HS-5 (cell line): ENCODE results near the gene DDX6.
A peak's percentile ranks its signal among the peaks of the same experiment; 100 is the strongest.
"Not testable (repeated sequence)": the region's sequence is repeated elsewhere in the genome, so short reads cannot be mapped to it uniquely, and the experiment has no call there.

Source experiments
- DNase-seq: peaks from one replicate; pipeline ENCODE4 v3.0.0-alpha.2; 2012; ENCODE audit warnings: low read depth

Gene DDX6, protein sequence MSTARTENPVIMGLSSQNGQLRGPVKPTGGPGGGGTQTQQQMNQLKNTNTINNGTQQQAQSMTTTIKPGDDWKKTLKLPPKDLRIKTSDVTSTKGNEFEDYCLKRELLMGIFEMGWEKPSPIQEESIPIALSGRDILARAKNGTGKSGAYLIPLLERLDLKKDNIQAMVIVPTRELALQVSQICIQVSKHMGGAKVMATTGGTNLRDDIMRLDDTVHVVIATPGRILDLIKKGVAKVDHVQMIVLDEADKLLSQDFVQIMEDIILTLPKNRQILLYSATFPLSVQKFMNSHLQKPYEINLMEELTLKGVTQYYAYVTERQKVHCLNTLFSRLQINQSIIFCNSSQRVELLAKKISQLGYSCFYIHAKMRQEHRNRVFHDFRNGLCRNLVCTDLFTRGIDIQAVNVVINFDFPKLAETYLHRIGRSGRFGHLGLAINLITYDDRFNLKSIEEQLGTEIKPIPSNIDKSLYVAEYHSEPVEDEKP

DNA sequence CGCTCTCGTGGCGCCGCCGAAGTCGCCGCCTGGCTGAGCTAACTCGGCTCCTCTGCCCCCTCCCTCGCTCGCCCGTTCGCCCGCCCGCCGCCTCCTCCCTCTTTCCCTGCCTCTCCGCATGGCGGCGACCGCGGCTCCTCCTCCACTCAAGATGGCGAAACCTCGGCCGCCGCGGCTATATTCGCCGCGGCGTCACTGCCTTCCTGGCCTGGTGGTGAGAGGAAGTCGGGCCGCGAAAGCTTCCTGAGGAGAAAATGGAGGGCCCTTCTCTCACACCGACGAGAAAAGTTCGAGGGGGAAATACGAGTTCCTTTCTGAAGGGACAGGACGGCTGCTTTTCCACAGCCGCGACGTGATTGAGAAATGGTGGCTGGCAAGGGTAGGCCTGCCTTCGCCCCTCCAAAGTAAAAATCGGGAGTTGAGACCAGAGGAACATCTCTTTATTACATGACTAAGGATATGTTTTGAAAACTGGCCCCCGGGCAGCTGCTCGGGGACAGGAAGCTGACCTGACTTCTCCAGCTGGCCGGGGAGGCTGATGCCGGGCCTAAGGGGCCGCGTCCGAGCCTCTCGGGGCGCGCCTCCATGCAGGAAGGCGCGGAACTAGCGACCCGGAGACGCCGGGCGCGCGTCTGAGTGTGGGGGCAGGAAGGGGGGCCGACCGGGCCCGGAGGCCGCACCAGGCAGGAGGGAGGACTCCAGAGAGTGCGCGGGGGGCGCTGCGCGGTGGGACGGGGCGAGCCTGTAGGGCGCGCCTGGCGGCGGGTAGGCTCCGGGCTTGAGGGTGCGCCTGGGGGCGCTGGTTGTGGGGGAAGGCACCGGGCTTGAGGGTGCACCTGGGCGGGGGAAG is at the start of gene DDX6:
Gene DDX6, minus strand, starts transcription at position 54 of the 850 bp plus-strand sequence. CDS start 4,913 bp downstream, outside the sequence.
- DNase-seq = peak; percentile 34

DNA sequence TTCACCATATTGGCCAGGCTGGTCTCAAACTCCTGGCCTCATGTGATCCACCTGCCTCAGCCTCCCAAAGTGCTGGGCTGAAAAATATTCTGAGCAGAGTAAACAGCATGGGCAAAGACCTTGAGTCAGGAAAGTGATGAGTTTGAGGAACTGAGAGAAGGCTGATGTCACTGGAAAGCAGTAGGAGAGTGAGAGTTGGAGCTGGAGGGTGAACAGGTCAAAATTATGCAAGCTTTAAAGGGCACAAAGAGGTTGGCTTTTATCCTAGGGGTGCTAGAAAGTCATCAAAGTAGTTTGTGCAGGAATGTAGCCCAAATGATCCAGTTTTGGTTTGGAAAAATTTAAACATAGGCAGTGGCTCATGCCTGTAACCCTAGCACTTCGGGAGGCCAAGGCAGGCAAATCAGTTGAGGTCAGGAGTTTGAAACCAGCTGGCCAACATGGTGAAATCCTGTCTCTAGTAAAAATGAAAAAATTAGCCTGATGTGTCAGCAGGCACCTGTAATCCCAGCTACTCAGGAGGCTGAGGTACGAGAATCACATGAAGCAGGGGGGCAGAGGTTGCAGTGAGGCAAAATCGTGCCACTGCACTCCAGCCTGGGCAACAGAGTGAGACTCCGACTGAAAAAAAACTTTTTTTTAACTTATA is 48.1 kb upstream of the DDX6 start:
- DNase-seq = no peak

DNA sequence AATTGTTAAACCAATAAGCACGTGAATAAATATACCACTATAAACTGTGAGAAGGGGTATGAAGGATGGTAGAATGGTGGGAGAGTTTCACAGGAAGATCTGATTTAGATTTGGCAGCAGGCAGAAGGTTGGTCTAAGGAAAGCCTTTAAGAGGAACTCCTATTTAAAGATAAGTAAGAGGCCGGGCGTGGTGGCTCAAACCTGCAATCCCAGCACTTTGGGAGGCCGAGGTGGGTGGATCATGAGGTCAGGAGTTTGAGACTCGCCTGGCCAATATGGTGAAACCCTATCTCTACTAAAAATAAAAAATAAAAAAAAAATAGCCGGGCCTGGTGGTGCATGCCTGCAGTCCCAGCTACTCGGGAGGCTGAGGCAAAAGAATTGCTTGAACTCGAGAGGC is 46.9 kb upstream of the DDX6 start:
- DNase-seq = no peak

DNA sequence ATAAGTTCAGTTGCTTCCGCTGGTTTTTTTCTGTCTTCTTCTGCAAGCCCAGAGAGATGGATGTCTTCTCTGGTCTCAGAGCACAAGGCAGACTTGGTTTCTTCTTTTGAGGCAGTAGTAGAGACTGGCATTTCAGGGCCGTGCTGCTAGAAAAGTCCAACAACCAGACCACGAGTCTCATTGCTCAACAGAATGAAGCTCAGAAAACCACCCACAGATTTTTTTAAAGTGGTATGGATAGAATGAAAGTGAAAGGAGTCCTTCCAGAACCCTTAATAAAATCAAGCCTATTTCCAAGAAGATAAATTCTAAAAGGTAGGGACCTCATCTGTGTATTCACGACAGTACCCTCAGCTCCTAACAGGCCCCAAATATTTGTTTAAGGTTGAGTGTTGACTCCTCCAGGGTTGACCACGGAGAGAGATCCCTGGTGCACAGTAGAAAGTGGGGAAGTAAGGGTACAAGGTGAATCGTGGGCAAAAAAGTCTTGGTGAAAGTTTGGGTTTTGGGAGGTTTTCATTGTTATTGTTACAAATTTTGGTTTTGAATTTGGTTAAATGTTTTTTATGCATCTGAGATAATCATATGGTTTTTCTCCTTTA is 43.6 kb upstream of the DDX6 start:
- DNase-seq = no peak

DNA sequence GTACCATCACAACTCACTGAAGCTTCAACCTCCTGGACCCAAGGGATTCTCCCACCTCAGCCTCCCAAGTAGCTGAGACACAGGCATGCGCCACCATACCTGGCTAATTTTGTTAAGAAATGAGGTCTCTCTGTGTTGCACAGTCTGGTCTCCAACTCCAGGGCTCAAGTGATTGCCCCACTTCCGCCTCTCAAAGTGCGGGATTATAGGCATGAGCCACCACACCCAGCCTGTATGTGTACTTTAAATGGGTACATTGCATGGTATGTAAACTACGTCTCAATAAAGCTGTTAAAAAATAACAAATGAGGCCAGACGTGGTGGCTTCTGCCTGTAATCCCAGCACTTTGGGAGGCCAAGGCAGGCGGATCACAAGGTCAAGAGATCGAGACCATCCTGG is 36.2 kb upstream of the DDX6 start:
- no peak for DNase-seq

DNA sequence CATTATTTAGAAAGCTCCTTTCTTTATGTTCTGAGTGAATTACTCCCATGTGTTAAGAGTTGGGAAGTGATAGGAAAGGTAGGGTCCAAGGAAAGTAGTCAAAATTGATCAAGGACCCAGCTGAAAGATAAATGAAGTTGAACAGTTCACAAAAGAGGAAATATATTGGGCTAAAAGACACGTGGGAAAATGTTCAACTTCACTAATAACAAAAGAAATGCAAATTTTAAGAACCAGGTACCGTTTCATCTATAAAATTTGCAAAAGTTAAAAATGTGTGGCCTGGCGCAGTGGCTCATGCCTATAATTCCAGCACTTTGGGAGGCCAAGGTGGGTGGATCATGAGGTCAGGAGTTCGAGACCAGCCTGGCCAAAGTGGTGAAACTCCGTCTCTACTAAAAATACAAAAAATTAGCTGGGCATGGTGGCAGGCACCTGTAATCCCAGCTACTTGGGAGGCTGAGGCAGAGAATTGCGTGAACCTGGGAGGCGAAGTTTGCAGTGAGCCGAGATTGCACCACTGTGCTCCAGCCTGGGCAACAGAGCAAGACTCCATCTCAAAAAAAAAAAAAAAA is 32.1 kb upstream of the DDX6 start:
- not testable (repeated sequence) for DNase-seq

DNA sequence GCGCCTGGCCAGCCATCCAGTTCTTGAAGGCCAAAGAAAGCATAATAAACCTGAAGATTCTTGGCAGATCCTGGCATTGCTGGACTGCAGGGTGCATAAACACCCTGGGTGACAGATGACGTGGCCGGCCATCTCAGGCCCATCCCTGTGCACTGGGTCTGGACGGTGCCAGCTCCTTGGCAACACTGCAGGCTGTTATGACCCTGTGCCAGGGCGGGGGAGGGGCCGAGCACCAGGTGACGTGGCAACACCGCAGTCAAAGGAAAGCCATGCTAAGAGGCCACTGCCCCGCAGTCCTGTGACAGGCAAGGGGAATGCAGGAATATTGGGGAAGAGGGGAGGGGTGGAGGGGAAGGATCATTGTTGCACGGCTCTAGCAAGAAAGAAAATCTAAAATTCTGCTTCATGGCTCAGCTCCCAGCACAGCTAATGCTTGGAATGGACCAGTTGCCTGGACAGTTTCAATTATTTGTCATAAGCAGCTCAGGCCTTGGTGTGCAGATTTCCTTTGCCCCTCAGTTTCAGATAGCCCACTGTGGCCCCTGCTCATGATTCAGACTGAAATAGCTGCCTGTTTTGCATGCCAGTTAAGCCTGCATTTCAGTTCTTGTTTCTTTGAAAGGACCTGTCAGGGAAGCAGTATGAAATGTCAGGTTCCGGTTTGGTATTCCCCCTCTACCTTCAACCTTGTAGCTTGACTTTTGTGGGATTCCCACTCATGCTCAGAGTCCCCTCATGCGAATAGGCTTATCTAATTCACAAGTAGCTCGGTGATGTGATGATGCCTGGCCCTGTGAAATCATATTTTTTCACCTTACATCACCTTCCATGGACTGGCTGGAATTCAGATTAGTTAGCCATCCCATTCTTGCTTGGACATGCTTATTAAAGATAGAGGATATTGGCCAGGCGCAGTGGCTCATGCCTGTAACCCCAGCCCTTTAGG is 29.7 kb upstream of the DDX6 start:
- DNase-seq = no peak

DNA sequence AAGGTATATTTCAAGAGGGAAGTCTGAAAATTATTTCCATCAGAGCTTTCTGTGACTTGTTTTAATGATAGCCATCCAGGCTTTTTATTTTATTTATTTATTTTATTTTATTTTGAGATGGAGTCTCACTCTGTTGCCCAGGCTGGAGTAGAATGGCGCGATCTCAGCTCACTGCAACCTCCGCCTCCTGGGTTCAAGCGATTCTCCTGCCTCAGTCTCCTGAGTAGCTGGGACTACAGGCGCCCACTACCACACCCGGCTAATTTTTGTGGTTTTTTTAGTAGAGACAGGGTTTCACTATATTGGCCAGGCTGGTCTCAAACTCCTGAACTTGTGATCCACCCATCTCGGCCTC is 29.0 kb upstream of the DDX6 start:
- not testable (repeated sequence) for DNase-seq

DNA sequence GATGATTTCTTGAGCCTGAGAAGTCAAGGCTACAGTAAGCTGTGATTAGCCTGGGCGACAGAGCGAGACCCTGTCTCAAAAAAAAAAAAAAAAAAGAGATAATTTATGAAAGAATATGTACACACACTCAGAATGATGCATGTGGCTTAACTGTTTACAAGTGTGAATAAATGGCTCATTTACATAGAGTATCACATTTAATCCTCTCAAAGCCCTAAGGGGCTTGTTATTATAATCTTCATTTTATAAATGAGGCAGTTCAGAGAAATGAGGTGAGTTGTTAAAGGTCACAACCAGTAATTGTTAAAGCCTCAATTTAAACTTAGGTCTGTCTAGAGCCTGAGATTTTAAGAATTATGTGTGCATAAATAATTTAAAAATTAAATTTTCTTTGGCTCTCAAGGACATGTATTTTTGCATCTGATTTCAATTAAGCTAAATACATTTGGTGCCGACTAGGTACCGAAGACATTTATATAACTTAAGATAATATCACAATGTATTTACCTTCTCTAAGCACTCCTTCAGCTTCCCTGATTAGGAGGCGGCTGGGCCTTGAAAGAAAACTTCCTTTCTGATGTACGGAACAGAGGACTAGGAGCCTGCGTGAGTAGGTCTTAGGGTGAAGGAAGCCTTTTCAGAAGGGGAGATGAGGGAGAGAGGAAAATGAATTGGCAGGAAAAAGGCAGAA is 28.5 kb upstream of the DDX6 start:
- DNase-seq = no peak

DNA sequence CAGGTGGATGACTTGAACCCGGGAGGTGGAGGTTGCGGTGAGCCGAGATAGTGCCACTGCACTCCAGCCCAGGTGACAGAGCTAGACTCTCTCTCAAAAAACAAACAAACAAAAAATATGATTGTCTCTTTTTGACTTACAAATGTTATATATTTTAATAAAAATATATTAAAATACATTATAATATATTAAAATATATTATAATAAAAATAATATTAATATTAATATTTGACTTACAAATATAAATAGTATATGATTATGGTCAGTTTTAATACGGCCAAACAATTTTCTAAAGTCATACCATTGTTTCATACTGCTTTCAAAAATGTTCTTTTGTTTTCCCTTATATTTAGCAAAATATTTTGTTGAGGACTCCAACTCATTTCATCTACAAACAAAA is 27.2 kb upstream of the DDX6 start:
- no peak for DNase-seq

DNA sequence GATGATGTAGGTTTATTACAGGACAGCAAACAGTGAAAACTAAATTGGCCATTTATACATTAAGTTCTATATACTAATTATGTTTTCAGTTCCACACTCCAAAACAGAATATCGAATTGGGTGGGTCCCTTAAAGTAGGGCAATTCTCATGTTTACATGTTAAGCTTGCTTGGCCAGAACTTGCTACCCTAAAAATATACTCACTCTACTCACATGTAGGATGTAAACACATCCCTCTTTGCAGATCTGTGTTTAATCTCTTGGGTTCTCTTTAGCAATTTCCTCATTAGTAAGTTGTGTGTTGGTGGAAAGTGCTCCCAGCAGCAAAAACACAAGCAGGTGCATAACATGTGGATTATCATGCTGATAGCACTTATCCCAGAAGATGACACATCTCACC is 22.6 kb upstream of the DDX6 start:
- DNase-seq = no peak

DNA sequence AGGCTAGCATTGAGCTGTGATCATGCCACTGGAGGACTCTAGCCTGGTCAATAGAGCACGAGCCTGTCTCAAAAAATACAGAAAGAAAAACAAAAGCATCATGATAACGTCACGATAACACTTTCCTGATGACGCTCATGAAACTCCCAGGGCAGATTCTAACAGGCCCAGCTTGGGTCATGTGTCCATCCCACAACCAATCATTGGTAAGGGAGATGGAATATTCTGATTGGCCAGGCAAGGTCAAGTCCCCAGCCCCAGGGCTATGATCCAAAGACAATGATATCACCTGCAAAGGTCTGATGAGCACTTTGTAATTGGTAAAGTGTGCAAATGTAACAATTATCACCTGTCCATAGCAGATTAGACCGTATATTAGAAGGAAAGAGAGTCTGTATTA is 21.5 kb upstream of the DDX6 start:
- no peak for DNase-seq

DNA sequence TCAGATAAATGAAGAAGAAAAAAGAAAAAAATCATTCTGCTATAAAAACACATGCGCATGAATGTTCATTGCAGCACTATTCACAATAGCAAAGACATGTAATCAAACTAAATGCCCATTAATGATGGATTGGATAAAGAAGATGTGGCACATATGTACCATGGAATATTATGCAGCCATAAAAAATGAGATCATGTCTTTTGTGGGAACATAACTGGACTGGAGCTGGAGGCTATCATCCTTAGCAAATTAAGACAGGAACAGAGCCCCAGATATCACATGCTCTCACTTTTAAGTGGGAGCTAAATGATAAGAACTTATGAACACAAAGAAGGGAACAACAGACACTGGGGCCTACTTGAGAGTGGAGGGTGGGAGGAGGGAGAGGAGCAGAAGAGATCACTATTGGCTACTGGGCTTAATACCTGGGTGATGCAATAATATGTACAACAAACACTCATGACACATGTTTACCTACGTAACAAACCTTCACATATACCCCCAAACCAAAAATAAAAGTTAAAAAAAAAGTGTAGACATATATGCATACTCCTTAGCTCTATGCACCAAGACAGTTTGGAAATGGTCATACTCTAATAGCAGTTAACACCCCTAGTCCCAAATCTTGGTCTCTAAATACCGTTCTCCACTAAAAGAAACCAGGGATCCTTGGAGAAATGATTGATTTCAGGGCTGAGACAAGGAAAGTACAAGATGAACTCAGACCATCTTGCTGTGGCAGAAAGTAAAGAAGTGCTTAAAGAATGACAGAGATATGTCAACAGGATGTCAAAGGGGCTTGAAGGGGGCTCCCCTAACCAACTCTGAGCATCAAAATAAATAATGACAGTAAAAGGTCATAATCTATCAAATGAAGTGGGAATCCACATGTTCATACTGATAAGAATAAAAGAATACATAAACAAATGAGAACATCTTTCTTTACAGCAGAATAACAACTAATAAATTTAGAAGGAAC is 17.1 kb upstream of the DDX6 start:
- DNase-seq = no peak

DNA sequence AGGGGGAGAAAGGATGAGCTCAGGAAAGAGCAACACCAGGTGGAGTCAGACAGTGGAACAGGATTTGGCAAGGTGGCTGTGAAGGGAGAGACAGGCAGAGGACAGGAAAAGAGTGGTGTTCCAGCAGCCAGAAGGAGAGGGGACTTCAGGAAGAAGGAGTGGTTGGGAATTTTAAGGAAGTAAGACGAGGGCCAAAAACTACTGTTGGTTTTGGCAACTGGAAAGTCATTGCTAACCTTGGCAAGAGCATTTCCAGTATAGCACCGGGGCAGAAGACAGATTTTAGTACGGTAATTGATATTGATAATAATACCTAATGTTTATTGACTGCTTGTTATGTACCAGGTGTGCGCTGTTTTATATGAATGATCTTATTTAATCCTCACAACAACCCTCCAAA is 15.4 kb upstream of the DDX6 start:
- DNase-seq = no peak

DNA sequence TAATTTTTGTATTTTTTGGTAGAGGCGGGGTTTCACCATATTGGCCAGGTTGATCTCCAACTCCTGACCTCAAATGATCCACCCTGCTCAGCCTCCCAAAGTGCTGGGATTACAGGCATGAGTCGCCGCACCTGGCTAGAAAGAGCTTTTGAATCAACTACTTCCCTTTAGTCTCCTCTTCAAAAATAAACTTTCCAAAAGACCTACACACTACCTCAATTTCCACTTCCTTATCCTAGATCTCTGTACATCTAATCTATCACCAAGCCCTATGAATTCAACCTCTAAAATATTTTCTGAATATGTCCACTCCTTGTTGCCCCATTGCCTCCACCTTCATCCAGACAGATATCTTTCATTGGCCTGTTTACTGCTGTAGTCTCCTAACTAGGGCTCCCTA is 13.1 kb upstream of the DDX6 start:
- no peak for DNase-seq

DNA sequence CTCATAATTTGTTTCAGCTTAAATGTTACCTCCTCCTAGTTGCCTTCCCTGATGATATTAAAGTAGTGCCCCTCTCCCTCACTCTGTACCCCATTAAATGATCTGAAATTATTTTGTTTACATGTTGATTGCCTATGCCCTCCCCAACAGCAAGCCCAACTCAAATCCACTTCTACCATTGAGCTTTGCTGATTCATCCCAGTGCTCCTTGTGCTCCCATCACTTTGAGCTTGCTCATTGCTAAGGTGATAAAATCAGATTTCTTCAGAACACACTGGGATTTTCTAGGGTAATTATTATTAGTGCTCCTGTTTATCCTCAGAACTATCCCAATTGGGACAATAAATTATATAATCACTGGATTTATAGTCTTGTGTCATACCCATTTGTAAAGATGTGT is 8.4 kb upstream of the DDX6 start:
- no peak for DNase-seq

DNA sequence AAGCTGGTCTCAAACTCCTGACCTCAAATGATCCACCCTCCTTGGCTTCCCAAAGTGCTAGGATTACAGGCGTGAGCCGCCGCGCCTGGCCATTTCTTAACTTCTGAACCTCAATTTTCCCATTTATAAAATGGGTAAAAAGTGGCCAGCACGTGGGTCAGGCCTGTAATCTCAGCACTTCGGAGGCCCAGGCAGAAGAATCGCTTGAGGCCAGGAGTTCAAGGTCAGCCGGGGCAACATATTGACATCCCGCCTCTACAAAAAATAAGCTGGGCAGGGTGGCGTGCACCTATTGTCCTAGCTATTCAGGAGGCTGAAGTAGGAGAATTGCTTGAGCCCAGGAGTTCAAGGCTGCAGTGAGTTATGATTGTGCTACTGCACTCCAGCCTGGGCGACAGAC is 6.5 kb upstream of the DDX6 start:
- no peak for DNase-seq

DNA sequence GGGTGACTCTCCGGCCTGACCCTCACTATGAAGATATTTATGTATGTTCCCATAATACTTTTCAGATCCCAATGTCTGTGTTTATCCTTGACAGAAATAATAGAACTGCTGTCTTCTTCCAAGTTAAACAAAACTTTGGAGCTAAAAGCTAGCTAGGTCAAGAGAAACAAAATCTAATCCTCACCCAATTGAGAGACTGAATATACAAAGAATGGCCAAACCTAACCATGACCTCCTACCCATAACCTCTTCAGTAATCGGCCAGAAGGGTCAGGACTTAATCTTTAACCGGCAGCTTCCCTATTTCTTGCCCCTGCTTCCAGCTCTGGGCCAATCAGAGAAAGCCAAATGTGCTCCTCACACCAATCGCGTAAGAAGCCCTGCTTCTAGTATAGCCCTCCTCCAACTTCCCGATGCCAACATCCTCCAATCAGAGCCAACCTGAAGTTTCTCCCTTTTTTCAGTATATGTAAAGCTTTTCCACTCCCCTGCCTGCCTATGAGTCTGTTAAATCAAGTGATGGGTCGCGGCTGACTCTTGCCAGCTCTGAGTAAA is 1.7 kb upstream of the DDX6 start:
- DNase-seq = peak; percentile 28
